NCI-H460 (cell line): ENCODE measurements around the gene COL4A1. TPM values are rescaled to one million over a fixed set of nuclear protein-coding genes. Genes with fewer than 3 reads are reported as not detected.

ENCODE experiments used
- DNase-seq: peaks from one replicate; pipeline ENCODE4 v3.0.0-alpha.2; 2016; ENCODE audit warnings: low read depth; ENCODE audit errors: extremely low read depth
- total RNA-seq: library from RNA; depleted of rRNA; stranded (reverse); fragments of >200 nt; shearing (Covaris generic); gene quantifications from 2 replicates; pipeline ENCODE4 v1.2.3, GENCODE V29; 2014

Gene COL4A1
- total RNA-seq, 1 experiment from 2014 or later: 7.3 TPM

GRCh38 chr13:110280231-110280813 lies 26.6 kb downstream of the COL4A1 start:
- no peak for DNase-seq

- DNase-seq: no peak
Observed at GRCh38 chr13:110279684-110280083, 27.3 kb downstream of the COL4A1 start.

- no peak for DNase-seq
Observed at GRCh38 chr13:110278859-110279258, 28.1 kb downstream of the COL4A1 start.

- no peak for DNase-seq
Observed at GRCh38 chr13:110277357-110277975, 29.5 kb downstream of the COL4A1 start.

DNA sequence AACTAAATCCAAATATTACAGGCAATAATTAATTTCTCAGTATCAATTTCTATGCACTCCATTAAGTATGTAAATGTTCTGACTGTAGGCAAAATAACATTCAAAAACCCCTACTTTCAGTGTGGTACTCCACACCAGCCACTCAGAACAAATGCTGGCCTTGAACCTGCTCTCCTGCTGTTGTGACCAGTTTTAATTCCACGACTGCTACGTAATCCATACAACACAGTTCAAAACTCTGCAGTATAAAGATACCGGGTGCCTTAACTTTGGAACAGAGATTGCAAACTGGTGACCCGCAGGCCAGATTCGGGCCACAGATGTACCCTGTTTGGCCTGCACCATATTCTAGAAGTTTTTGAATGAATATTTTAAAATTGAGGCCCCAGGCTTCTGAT lies 30.4 kb downstream of the COL4A1 start:
- DNase-seq: no peak

- DNase-seq: no peak
Observed at GRCh38 chr13:110275931-110276552, 30.9 kb downstream of the COL4A1 start.

GRCh38 chr13:110274687-110275086 lies 32.3 kb downstream of the COL4A1 start:
- no peak for DNase-seq

DNA sequence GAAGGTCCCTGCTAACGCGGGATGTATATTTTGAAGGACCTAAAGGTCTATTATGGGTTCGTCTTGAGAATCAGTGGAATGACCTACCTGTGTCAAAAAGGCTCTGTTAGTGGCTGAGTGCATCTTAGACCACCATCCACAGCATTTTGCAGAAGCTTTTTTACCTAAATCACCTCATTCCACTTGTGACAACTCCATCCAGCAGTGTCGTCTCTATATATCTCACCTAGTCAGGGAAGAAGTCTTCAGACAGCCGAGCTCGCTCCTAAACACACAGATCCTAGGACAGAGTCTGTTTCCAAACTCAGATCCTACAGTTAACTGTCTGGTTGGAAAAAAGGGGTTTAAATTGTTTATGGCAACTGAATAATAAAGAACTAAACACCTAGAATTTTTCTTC lies 33.7 kb downstream of the COL4A1 start:
- DNase-seq: no peak

DNA sequence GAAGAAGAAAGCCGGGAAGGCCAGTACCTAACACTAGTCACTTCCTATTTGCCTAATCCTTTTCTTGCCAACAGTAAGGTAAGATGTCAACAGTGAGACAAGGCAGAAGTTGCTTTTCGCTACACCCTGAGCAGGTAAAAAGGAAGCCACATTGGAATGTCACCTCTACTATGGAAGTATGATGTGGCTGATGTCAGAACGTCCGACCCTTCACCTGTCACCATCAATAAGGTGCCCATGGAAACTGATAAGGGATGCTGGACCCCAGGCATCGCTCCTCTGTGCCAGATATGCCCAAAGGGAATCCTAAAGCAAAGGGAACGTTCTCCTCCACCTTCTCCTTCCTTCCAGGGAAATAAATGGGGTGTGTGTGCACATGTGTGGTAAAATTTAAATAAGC lies 34.3 kb downstream of the COL4A1 start:
- DNase-seq: no peak

DNA sequence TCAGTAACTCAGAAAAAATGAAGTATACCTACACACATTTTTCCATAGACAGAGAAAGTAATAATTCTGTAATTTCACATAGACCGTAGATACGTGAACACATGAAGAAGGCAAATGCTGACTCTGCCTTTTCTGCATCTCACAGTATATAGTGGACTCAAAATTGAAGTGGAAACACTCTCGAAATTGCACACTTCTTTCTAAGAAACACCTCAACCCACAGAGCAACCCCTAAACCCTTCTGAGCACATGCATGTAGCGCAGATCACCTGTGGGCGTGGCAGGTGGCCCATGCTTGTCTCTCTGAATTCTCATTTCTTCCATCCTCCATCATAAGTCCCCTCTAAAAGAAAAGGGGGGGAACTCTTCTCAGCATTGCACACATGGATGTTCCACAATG lies 34.7 kb downstream of the COL4A1 start:
- DNase-seq: no peak

DNA sequence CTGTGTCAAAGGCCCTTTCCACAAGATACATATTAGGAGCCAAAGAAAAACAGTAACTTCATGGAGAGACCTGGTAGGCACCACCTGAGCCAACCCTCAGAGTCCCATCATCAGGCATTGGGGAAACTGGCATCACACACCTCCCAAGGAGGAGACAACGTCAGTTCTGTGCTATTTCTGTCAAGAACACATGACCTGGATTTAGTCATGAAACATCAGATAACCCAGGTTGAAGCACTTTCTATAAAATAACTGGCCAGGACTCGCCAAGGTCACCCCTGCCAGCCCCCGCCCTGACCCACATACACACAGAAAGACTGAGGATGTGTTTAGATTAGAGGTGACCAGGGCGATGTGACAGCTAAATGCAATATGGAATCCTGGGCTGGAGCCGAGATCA lies 35.6 kb downstream of the COL4A1 start:
- no peak for DNase-seq

DNA sequence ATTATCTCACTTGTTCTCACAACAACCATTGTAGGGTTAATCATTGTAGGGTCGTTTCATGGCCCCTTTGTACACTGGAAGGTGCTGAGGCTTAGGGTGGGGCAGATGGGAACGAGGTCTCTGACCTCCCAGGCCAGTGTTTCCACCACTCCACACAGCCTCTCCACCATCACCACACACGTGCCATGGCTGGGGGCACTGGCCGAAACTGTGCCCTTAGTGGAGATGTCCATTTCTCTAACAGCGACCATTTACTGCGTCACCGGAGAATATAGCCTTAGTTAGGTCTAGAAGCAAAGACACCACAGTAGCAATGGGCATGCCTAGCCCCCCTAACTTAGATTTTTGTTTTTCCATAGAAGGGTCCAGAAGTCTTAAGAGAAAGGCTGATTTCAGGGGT lies 36.5 kb downstream of the COL4A1 start:
- no peak for DNase-seq

GRCh38 chr13:110269509-110270185 lies 37.3 kb downstream of the COL4A1 start:
- DNase-seq: no peak

DNA sequence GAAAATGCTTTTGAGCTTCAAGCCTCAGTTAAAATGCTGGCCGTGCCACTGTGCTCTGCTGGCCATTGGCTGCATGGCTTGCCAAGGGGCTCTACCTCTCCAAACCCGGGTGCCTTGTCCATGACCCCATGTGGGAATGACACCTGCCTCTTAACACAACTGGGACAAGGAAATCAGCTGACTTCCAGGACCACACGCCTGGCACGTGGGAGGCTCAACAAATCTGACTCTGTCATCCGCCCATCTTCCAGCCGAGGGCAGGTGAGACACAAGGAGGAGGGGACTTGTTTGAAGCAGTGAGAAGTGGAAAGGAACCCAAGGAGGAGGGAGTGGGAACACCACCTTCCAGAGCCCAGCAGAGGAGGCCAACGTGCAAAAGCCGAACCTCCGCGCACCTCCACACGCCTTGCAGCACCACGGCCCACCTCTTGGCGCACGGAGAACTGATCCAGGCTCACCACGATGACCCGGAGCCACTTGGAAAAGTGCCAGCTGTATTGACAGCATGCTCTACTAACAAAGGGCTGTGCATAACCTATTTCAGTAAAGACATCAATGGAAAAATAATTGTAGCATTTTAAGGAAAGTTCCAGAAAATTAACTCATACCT lies 38.3 kb downstream of the COL4A1 start:
- DNase-seq: no peak

- DNase-seq: no peak
Observed at GRCh38 chr13:110268061-110268460, 38.9 kb downstream of the COL4A1 start.

GRCh38 chr13:110266983-110267382 lies 40.0 kb downstream of the COL4A1 start:
- no peak for DNase-seq

GRCh38 chr13:110266431-110266809 lies 40.5 kb downstream of the COL4A1 start:
- DNase-seq: no peak

DNA sequence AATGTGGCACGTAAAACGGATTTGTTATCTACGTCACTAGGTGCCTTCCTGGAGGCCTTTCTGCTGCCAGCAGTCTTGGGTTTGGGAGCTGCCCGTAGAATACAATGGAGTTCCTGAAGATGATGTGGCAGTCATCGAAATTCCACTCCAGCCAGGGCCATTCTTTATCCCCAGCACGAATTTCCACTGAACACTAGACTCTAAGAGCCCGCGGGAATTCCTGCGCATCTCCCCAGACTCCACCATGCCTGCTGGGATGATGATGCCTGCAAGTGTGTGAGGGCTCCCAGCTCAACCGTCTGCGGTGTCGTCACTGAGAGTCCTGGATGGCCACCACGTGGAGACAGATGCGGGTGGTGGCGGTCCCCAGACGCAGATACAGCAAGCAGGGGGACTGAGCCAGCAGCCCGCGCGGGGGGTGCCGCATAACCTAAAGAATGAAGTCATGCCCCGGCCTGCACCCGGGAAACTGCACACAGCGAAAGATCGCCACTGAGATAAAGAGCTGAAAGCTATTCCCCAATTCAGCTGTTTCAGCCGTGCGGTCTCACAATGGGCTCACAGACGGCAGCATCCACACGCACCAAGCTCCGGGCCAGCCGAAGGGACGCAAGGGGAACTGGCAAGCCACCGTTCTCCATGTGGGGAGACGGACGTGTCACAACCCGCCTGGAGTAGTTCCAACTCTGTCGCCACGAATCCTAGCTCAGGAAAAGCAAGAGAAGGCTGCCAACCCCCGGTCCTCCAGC lies 41.1 kb downstream of the COL4A1 start:
- DNase-seq: no peak

DNA sequence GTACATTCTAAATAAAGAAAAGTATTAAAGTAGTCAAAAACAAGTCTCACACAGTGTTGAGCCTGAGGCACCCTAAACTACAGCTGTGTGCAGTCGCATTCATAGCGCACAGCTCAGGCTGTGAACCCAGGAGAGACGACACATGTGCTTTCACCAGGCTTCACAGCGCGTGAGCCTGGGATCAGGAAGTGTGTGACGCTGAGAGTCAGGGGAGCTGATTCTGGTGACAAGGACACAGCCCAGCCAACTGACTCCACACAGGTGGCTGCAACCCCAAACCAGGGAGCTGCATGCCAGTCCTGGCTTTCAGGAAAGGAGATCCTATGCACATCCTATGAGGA lies 41.6 kb downstream of the COL4A1 start:
- no peak for DNase-seq

- DNase-seq: no peak
Observed at GRCh38 chr13:110264685-110265275, 42.2 kb downstream of the COL4A1 start.
